DMS53 treated with DMSO at 0.1 percent for 48 hours (cell line): ENCODE results near the gene CADPS2.
A peak's percentile ranks its signal among the peaks of the same experiment; 100 is the strongest.

Experiments
- DNase-seq: peaks from one replicate; lab custom pipeline; 2025; ENCODE audit not compliant: unreplicated experiment; lab: John Stamatoyannopoulos, UW

CADPS2 gene

GRCh38 chr7:122463631-122464030, 422.6 kb downstream of the CADPS2 start:
- DNase-seq: no peak

DNA sequence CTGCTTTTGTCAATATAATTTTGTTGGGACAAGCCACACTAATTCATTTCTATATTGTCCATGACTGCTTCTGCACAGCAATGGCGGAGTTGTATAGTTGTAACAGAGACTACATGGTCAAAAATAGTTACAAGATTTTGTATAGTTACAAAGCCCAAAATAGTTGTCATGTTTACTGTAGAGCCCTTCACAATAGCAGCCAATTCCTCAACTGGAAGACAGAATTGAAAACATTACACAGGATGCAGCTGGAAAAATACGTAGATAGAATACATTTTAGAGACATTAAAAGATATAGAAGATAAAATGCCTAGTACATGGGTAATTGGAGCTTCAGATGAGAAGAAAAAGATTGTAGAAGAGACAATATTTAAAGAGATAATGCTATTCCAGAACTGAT, 425.3 kb downstream of the CADPS2 start:
- DNase-seq: no peak

- no peak for DNase-seq
Observed at GRCh38 chr7:122457969-122458368, 428.3 kb downstream of the CADPS2 start.

GRCh38 chr7:122457325-122457724, 428.9 kb downstream of the CADPS2 start:
- no peak for DNase-seq

DNA sequence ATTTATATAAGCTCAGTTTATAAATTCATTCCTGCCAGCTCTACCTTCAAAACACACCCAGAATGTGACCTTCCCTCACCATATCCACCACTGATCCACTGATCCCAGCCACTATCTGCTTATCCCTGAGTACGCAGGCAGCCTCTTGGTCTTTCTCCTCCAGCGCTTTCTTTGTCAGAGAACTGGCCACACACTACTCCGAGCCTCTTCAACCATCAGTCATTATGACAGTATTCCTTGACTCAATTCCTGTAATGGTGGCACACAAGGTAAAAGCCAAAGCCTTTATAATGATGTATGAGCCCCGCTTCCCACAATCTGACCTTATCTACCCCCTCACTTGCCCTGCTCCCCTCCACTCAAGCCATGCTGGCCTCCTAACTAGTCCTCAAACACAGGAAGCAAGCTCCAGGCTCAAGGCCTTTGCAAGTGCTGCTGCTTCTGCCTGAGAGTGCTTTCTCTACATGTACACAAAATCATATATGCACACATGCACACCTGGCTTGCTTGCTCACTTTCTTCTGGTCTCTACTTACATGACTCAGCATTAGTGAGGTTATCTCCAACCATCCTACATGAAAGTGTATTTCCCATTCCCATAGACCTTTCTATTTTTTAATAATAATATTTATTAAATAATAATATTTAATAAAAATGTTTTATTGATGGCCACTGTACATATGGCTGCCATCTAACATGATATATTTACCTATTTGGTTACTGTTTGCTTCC, 431.3 kb downstream of the CADPS2 start:
- DNase-seq: peak; percentile 24

DNA sequence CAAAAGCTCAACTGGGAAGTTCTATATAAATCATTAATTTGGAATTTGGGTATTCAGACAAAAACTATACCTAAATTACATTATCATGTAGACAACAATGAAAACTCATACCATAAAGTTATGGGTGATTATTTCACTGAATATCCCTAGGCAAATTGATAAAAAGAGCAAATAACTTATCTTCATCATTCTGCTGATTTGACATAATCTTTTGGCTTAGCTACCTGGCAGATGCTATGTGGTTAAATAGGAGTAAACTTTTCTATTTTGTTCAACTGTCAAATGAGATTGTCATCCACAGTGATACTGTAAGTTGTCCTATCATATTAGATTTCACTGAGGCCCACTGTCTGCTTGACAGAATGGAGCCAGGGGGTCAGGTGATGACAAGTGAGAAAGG, 432.8 kb downstream of the CADPS2 start:
- no peak for DNase-seq

- DNase-seq: no peak
Observed at GRCh38 chr7:122448893-122449589, 437.2 kb downstream of the CADPS2 start.

GRCh38 chr7:122442929-122443328, 443.3 kb downstream of the CADPS2 start:
- DNase-seq: no peak

DNA sequence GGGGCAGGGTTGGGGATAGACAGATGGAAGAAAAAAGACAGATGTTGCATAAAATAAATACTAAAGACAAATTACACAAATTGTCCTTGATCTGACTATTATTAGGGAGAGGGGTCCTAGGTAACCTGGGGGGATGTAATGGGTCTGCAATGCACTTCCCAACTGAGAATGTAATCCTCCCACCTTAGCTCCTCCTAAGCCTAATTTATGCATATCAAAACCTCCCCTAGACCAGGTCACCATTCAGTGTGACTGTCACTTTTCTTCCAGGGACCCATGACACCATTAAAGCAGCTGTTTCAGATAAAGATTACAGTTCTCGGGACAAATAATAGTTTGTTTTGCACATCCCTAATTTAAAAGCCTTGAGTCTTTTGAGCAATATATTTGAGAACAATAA, 447.8 kb downstream of the CADPS2 start:
- no peak for DNase-seq

- DNase-seq: no peak
Observed at GRCh38 chr7:122438006-122438405, 448.3 kb downstream of the CADPS2 start.

- no peak for DNase-seq
Observed at GRCh38 chr7:122433765-122434164, 452.5 kb downstream of the CADPS2 start.

DNA sequence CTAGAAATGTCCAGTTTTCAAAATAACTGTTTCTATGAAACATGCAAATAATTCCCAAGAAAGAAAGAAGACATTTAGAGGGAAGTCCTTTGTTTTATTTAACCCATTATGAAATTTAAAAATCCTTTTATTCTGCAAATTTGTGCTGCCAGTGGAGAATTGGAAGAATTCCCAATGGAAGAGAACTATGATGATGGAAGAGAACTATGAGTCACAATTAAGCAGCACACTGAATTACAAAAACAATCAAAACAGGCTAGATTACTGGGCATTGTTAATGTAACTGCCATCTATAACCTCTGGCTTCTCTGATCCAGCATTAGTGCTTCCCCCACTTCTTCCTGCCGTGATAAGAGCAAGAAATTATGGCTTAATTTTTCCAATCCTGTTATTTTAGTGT, 455.6 kb downstream of the CADPS2 start:
- DNase-seq: no peak

DNA sequence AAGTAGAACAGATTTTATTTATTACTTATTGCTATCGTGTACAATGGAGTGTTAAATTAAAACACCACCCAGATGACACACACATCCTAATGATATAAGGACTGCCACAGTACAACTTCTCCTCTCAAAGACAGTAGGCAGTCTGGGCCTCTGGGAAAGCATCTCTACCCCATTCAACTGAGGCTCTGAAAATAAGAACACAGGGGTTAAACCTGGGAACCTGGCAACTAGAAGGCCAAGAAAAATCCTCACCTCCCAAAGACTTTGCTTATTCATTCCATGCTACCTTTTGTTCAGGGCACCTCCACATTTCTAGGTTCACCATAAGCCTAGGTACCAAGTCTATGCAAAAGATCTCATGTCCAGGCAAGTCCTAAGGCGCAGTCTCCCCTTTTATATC, 456.3 kb downstream of the CADPS2 start:
- no peak for DNase-seq

DNA sequence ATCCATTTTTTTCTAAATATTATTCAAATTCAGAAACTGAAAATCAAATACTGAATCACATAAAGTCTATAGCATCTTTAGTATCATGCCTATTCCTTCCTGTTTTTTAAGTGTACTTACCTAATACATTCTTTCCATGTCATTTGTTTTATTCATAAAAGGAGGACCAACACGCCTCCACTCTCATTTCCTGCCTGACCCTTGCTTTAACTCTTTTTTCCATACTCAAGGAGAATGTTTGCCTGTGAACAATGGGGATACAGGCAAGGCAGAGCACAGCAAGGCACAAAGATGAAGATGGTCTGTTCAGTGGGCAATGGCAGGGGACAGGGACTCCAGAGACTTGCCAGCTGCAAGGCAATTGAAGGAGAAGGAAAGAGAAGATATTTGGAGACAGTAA, 460.5 kb downstream of the CADPS2 start:
- DNase-seq: no peak

GRCh38 chr7:122423591-122423990, 462.7 kb downstream of the CADPS2 start:
- DNase-seq: no peak

DNA sequence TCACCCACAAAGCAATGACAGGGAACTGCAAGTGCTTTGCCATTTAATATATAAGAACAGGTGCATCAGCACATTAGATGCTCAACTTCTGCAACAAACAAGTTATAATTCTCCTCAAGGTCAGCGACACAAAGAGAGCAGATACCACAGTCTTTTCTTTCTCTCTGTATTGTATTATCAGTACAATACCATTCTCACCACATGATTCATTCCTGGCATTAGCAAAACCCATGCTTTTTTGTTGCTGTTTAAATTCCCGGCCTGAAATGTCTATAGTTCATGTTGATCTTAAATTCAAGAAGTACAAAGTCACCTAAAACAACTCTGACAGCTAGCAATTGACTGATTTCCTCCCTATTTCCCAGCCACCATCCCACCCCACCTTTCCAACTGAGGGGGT, 469.9 kb downstream of the CADPS2 start:
- DNase-seq: no peak

GRCh38 chr7:122415510-122415909, 470.8 kb downstream of the CADPS2 start:
- DNase-seq: no peak

GRCh38 chr7:122413339-122413738, 472.9 kb downstream of the CADPS2 start:
- DNase-seq: no peak

DNA sequence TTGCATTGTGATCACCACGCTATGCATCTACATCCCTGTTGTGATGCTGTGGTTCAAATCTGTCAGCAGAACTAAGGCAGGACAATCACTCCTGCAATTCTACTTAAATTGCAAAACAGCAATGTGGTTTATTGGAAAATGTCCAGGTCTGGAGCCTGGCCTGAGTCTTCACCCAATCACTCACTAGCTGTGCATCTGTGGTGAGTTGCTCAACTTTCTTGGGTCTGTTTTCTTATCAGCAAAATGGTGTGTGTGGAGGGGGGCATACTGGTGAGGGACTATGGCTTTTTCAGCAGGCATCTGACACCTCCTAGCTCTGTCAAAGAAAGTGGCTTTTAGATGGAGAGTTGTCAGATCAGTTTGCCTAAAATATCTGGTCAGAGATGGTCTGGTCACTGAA, 473.4 kb downstream of the CADPS2 start:
- no peak for DNase-seq

DNA sequence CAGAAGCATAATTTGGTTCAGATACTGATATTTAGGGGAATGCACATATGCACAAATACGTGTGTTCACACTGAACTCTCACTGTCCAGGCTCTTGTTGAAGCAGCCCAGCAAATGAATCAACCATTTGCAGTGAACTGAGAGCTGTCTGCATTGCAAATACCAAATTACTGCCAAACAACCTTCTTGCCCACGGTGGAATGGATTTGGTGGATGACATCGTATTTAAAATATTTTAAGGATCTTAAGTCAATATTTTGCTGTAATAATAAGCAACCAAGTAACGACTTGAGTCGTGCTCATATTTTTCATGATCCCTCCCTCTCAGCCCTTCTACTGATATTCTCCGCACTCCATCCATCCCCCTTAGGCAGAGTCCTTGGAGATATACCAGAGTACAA, 473.8 kb downstream of the CADPS2 start:
- DNase-seq: no peak

DNA sequence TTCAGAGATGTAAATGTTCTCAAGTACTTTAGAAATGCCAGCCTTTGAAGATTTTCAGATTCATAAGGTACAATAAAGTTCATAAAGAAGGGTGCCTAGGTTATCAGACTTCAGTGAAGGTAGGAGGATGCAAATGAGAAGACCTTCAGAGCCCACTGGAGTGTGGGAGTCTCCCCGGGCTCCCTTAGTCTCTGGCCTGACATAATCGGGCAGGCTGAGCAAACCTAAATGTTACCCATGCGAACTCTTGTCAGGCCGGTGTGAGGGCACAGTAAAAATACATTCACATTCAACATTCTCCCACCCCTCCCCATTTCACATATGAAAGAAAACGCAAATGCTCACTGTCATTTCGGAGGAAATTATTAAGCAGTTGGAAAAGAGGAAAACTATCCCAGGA, 479.1 kb downstream of the CADPS2 start:
- no peak for DNase-seq

DNA sequence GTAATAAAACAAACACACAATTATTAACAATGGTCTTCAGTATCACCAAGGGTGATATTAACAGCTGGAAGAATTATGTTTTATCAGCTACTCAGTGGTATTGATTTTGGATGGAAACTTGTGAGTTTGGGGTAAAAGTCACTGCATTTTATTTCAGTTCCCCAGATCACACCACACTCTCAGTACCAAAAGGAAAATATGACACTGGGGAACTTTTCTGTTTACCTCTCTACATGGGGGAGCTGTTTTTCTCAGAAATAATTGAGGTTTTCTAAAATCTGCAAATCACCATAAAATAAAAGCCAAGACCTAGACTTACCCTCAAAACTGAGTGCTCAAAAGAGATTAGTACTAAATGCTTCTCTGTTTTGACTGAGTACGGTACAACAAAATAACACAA, 483.1 kb downstream of the CADPS2 start:
- DNase-seq: no peak

DNA sequence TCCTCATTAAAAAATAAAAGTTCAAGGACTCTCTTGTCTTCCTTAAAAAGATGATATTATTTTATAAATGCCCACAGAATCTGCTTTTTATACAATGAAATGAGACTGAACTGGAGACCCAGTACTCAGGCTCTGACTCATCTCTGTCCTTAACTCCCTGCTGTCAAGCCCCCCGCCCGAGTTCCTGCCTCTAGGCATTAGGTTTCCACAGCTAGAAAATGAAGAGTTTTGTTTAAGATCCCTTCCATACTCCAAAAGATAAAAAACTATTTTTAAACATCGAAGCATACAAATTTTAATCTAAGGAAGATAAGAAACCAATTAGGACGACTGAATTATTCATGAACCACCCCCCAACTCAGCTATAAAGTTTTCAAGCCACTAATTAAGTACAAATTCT, 484.0 kb downstream of the CADPS2 start:
- no peak for DNase-seq
